Epithelial cell of proximal tubule (primary cell): ENCODE measurements around the gene PHRF1. TPM values are rescaled to one million over a fixed set of nuclear protein-coding genes. Genes with fewer than 3 reads are reported as not detected.
A peak's percentile ranks its signal among the peaks of the same experiment; 100 is the strongest.

Experiments used
- DNase-seq: peaks from one replicate; pipeline ENCODE4 v3.0.0-alpha.2; 2011; ENCODE audit warnings: low read depth
- H3K4me3 ChIP-seq: 2 replicates; pipeline ENCODE4 v1.5.1; 2011; ENCODE audit warnings: low read depth, mild to moderate bottlenecking, low read length
- total RNA-seq: library from RNA; depleted of rRNA; stranded (reverse); fragments of >200 nt; gene quantifications from 2 replicates; pipeline ENCODE4 v1.2.3, GENCODE V29; 2015
- TF ChIP-seq, protein P1 (sequence below): conservative IDR thresholded peaks from 2 replicates; pipeline ENCODE4 v1.5.1; 2012; ENCODE audit warnings: low read depth, mild to moderate bottlenecking, low read length

PHRF1 gene
- total RNA-seq, 1 donor from 2014 or later = 24.2 TPM

DNA sequence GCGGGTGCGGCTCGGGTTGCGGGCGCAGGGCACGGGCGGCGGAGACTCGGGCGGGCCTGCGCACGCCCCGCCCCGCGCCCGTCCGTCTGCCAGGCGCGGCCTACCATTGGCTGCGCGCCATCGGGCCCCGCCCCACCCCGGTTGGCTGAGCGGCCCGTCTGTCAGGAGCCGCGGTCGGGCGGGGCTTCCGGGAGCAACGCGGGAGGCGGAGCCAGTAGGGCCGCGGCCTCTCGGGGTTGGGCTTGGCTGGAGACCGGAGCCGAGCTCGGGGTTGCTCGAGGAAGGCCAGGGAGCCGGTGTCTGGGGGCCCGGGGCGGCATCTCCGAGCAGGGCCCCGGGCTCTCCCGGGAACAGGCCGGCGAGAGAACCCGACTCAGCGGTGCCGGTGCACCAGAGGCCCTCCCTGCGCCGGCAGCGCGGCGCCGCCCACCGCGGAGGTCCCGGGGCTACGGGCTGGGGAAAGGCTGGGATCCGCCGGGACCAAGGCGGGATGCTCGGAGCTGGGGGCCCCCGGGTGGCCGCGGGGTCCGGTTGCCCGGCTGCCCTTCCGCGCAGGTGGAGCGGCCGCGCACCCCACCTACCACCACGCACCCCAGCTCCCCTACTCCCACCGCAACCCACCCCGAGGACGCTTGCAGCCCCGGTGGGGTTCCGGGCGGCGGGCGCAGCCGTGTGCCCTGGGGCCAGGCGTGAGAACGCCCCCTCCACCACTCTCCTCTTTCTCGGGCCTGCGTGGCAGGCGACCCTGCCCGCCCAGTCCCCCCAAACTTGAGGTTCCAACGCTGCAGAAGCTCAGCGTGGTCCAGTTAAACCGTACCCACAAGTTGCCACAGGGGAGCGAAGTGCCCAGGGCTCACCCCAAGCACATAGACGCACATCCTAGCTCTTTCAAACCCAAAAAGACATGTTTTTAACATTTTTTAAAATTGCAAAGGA is 40.5 kb upstream of the PHRF1 start, which contains the start of gene HRAS:
Gene HRAS, minus strand, starts transcription at position 58 of the 936 bp plus-strand sequence.
- H3K4me3 ChIP-seq = peak within 1 kb of the TSS; percentile 88
- TF ChIP-seq, protein P1, sequence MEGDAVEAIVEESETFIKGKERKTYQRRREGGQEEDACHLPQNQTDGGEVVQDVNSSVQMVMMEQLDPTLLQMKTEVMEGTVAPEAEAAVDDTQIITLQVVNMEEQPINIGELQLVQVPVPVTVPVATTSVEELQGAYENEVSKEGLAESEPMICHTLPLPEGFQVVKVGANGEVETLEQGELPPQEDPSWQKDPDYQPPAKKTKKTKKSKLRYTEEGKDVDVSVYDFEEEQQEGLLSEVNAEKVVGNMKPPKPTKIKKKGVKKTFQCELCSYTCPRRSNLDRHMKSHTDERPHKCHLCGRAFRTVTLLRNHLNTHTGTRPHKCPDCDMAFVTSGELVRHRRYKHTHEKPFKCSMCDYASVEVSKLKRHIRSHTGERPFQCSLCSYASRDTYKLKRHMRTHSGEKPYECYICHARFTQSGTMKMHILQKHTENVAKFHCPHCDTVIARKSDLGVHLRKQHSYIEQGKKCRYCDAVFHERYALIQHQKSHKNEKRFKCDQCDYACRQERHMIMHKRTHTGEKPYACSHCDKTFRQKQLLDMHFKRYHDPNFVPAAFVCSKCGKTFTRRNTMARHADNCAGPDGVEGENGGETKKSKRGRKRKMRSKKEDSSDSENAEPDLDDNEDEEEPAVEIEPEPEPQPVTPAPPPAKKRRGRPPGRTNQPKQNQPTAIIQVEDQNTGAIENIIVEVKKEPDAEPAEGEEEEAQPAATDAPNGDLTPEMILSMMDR = no peak
- no peak for DNase-seq

DNA sequence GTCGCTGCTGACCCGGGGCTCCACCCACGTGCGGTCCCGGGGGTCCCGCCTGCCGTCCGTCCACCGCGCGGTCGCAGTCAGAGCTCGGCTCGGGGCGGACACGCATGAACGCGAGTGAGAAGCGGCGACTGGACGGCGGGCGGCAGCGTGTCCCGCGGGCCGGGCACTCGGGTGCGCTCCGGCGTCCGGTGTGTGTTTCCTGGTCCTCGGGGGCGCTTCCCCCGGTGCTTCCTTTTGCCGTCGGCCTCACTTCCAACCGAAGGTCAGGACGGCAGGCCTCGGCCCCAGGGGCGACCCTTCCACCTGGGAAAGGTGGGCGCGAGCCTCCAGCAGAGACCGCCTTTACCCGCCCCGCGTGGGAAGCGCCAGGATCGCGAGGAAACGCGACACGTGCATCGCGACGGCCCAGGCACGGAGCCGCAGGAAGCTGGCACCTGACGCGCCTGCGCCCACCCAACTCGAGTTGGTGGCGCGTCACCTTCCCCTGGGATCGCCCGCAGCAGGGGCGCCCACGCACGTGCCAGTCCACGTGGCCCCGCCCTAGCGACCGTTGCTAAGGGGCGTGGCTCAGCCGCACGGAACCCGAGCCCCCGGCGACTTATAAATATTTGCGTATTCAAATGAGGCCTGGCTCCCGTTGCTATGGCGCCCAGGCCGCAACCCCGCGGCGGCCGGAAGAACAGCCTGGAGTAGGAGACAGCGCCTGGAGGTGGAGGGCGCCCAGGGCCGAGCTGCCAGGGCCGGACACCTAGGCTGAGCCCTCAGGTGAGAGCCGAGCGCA is 39.2 kb upstream of the PHRF1 start, which contains the start of gene LRRC56:
Gene LRRC56, plus strand, starts transcription at position 687 of the 781 bp plus-strand sequence. CDS start 3,158 bp downstream, outside the sequence.
- peak within 1 kb of the TSS; percentile 74 for H3K4me3 ChIP-seq
- TF ChIP-seq, protein P1 = no peak
- DNase-seq = no peak

DNA sequence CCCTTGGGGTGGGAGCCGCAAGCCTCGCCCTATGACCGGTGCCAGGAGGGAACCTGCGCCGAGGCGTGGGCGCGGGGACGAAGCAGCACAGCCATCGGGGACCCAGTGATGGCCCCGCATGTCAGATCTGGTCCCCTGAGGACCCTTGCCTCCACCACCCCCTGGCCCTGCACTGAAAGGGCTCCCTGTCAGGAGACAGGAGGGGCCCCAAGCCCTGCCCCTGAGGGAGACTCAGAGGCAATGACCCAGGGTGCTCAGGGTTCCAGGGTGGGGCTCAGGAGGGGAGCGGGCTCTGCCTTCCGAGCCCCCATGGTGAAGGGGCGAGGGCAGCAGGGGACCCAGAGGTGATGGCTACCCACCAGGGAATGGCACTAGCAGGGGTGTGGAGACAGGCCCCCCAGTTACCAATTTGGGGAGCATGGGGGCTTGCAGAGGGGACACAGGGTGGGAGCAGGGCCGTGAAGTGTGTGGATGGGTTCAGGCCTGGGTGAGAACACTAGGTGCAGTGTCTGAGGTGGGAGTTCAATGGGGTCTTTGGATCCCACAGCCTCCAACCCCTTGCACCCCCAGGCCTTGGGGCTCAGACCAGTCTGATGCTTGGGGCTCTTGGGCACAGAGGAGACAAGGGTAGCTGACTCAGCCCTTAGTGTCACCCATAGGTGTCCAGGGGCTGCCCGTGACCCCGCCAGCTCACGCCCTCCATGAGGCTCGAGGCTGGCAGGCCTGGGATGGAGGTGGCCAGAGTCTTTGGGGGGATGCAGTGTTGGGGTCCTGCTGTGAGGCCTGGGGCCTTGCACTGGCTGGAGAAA is 38.4 kb upstream of the PHRF1 start:
- H3K4me3 ChIP-seq = peak overlapping the region; percentile 74
- no peak for DNase-seq
- TF ChIP-seq, protein P1 = no peak

DNA sequence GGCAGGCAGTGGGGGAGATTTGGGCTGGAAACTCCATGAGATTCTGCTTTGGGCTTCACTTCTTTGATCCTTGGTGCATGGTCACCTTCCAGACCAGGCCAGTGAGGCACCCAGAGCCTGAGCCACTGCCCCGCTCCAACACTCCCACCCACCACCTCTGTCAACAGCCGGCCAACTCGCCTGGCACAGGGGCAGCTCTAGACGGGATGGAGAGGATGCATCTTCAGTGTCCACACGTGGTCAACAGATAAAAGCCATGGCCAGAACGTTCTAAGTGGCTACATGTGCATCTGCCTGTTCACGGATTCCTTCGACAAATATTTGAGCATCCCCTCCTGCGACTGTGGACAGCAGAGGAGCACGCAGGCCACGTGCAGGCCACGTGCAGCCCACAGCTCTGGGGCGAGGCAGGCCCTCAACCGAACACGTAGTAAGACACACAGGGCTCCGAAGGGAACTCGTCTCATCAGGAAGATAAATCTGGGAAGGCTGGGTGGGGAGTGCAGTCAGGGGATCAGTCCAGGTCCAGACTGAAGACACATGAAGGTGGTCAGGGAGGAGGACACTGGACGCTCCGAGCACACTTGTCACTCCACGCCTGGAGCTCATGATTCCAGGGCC is 37.7 kb upstream of the PHRF1 start:
- TF ChIP-seq, protein P1 = no peak
- no peak for DNase-seq
- no peak overlapping the region for H3K4me3 ChIP-seq

DNA sequence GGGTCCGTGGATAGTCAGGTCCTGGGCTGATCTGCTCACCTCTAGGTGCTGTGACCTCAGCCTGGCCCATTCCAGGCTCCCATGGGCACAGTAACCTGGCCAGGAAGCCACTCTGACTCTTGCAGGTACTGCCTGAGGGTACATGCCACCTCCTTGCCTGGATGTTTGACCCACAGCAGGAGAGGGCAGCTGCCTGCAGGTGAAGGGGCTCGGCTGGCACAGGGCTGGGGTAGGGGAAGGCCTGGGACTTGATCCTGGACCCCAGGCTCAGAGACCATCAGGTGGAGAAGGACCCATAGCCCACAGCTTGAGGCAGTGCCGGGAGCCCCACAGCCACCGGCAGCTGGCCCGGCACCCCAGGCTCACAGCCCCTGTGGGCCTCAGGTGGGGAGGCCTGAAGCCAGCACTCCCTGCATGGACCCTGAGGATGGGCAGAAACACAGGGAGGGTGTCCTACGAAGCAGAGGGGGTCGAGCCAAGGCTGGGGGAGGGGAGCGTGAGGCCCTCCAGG is 36.2 kb upstream of the PHRF1 start:
- no peak for DNase-seq
- TF ChIP-seq, protein P1 = no peak

More for the DNA sequence above, 36.2 kb upstream of the PHRF1 start:
- no peak overlapping the region for H3K4me3 ChIP-seq
